Spleen (tissue), 11 donors: Measurements from ENCODE around the gene MYL10. TPM values are rescaled to one million over a fixed set of nuclear protein-coding genes. Genes with fewer than 3 reads are reported as not detected.
A peak's percentile ranks its signal among the peaks of the same experiment; 100 is the strongest.

Experiments
- DNase-seq: peaks from one replicate; pipeline ENCODE4 v3.0.0-alpha.2; 2020
- H3K27ac ChIP-seq, 8 donors: fragments of 200-600 bp; sonication (generic) in 7 of 8; 1 replicate in 4 of 8; 2 replicates in 4 of 8; pipeline versions ENCODE4 v1.5.0 to v1.8.0; 2016 to 2021; ENCODE audit warnings: inconsistent platforms in 4 of 8, mild to moderate bottlenecking in 4 of 8, moderate library complexity in 1 of 8
- H3K27me3 ChIP-seq, 7 donors: fragments of 200-600 bp; sonication (generic) in 6 of 7; replicated peaks in 1 of 7; 1 replicate in 4 of 7; 2 replicates in 3 of 7; pipeline versions ENCODE4 v1.5.0 to v1.8.0; 2016 to 2021; ENCODE audit warnings: inconsistent platforms in 3 of 7, mild to moderate bottlenecking in 1 of 7
- H3K36me3 ChIP-seq, 6 donors: fragments of 200-600 bp; sonication (generic) in 5 of 6; 1 replicate in 4 of 6; 2 replicates in 2 of 6; pipeline versions ENCODE4 v1.5.0 to v1.8.0; 2016 to 2021; ENCODE audit warnings: inconsistent platforms in 2 of 6
- H3K4me1 ChIP-seq, 6 donors: fragments of 200-600 bp; sonication (generic) in 5 of 6; 1 replicate in 3 of 6; 2 replicates in 3 of 6; pipeline versions ENCODE4 v1.5.0 to v1.8.0; 2016 to 2021; ENCODE audit warnings: inconsistent platforms in 3 of 6
- H3K4me3 ChIP-seq, 8 donors: fragments of 200-600 bp; sonication (generic) in 7 of 8; 1 replicate in 4 of 8; 2 replicates in 4 of 8; pipeline versions ENCODE4 v1.5.0 to v1.8.0; 2016 to 2021; ENCODE audit warnings: inconsistent platforms in 4 of 8, mild to moderate bottlenecking in 4 of 8, moderate library complexity in 2 of 8
- H3K9me3 ChIP-seq, 8 donors: fragments of 200-600 bp; sonication (generic) in 7 of 8; 1 replicate in 4 of 8; 2 replicates in 4 of 8; pipeline versions ENCODE4 v1.5.0 to v1.8.0; 2016 to 2021; ENCODE audit warnings: inconsistent platforms in 4 of 8
- POLR2A ChIP-seq, 3 donors: fragments of 450-650 bp; IDR thresholded peaks; one replicate each; pipeline ENCODE4 v1.5.1; 2017; ENCODE audit warnings: antibody characterized with exemption in 3 of 3, mild to moderate bottlenecking in 1 of 3
- POLR2AphosphoS5 ChIP-seq, 3 donors: sonication (generic); formaldehyde crosslinking; IDR thresholded peaks; one replicate each; pipeline ENCODE4 v1.5.1; 2017; ENCODE audit warnings: antibody characterized with exemption in 3 of 3
- WGBS, 5 donors: extraction: QIAGEN DNeasy Blood & Tissue Kit in 3 of 5; methylation state at CpG; one replicate each; pipeline versions ENCODE4 v1.1.5 to v1.1.7; 2013 to 2018; 5-methylcytosine and 5-hydroxymethylcytosine counted together
- intact Hi-C: fragments of 100-400 bp; cut with DNase I; formaldehyde crosslinking; loops from one replicate; pipeline ENCODE4 v1.15.0; 2023; ENCODE audit warnings: low total_unique reads
- polyA plus RNA-seq, 3 donors: library from polyadenylated mRNA; stranded (reverse); fragments of 200-250 nt; gene quantifications; one replicate each; pipeline ENCODE4 v1.2.1, GENCODE V29; 2013
- total RNA-seq, 7 donors: library from RNA; depleted of rRNA in 3 of 7; stranded (reverse); fragments of >200 nt in 3 of 7; fragmentation: NEBNext Ultra II Directional in 4 of 7; extraction: Animal tissue kit (Norgen Biotek cat#: 25700) in 4 of 7; gene quantifications; one replicate each; pipeline versions ENCODE4 v1.1.0 to v1.2.1, GENCODE V29; 2016 to 2021
- TF ChIP-seq, protein P1 (sequence below), 11 experiments: fragments of 200-600 bp in 7 of 11; fragments of 450-650 bp in 4 of 11; sonication (generic) in 4 of 11; IDR thresholded peaks in 8 of 11; conservative IDR thresholded peaks in 3 of 11; 1 replicate in 7 of 11; 2 replicates in 4 of 11; pipeline versions ENCODE4 v1.4.0 to v1.8.0; 2016 to 2021; ENCODE audit warnings: antibody characterized with exemption in 11 of 11, inconsistent platforms in 4 of 11, mild to moderate bottlenecking in 1 of 11
- donor health status: healthy with polysubstance abuse.
- donor health status: DM: no; HTN: no; CAD: no; lungs with moderate emphysema.
- donor health status: DM: no; HTN: no; CAD: no.
- donor health status: Bipolar disorder and iron deficiency.
- donor health status: healthy.
- donor health status: DM: no; HTN: no; CAD: no.
- donor health status: DM: yes; HTN: yes; CAD: no.

MYL10 gene
- total and polyA plus RNA-seq, 10 donors: not detected

DNA sequence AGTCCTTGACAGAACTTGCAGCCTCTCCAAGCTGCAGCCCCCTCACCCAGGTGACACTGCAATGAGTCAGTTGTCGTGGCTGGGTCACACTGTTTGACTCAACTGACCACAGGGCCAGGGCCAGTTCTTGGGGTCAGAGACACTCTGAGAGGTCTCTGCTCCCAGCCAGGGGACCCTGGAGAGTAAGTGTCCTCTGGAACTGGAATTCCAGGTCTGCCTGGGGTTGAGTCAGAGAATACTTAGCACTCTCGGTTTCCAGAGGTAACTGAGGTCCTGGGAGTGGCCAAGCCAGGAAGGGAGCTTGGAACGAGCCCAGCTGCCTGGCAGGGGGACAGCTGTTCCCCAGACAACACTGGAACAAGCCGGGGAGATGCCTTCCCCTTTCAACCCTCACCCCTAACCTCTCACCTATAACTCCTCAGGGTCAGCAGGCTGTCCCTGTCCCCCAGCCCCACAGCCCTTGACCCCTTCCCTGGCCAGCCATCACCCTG is 2.2 kb upstream of the MYL10 start:
- intact Hi-C loops: no loop called here
- peak; percentile 51 for DNase-seq
- H3K9me3 ChIP-seq: peaks cover 0 to 9% (median 4%) of the 10 kb centered on the region in 8 donors
- no peak overlapping the region for H3K4me3 ChIP-seq
- peaks cover 0 to 9% (median 0%) of the 10 kb centered on the region in 6 donors for H3K4me1 ChIP-seq
- H3K27me3 ChIP-seq: peaks cover 0 to 27% (median 0%) of the 10 kb centered on the region in 7 donors
- no peaks in the 10 kb centered on the region for H3K36me3 ChIP-seq
- WGBS, 5 donors: 34 to 68% (median 50%) methylated on average over 2 to 4 of the region's 4 CpGs
- H3K27ac ChIP-seq: no peak overlapping the region
- no peak for TF ChIP-seq POLR2AphosphoS5 (IDR thresholded peaks at IDR 0.05)

DNA sequence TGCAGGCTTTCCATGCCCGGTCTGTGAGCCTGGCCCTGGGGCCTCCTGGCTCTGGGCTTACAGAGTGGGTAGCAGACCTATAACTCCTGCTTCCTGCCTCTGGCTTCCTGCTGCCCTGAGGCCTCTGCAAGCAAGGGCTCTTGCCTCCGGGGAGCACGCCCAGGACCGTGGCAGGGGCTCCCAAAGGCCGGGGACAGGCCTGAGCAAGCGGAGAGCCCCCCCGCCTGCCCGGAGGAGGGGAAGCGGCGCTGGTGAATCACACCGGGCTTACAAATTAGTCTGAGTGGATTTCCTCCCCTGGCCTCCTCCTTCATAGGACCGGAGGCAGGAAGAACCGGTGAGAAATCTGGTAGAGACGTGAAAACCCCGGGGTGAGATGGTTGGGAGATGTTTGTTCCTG is 1.5 kb upstream of the MYL10 start:
- H3K4me1 ChIP-seq: peaks cover 0 to 9% (median 0%) of the 10 kb centered on the region in 6 donors
- no peaks in the 10 kb centered on the region for H3K36me3 ChIP-seq
- no peak overlapping the region for H3K4me3 ChIP-seq
- intact Hi-C loops: no loop called here
- TF ChIP-seq POLR2A (IDR thresholded peaks at IDR 0.05) (no peak), POLR2AphosphoS5 (IDR thresholded peaks at IDR 0.05) (no peak)
- H3K27ac ChIP-seq: no peak overlapping the region
- H3K27me3 ChIP-seq: peaks cover 0 to 34% (median 2%) of the 10 kb centered on the region in 7 donors
- H3K9me3 ChIP-seq: peaks cover 0 to 9% (median 4%) of the 10 kb centered on the region in 8 donors
- DNase-seq: peak; percentile 72
- WGBS, 5 donors: 9 to 40% (median 20%) methylated on average over 5 to 15 of the region's 15 CpGs

DNA sequence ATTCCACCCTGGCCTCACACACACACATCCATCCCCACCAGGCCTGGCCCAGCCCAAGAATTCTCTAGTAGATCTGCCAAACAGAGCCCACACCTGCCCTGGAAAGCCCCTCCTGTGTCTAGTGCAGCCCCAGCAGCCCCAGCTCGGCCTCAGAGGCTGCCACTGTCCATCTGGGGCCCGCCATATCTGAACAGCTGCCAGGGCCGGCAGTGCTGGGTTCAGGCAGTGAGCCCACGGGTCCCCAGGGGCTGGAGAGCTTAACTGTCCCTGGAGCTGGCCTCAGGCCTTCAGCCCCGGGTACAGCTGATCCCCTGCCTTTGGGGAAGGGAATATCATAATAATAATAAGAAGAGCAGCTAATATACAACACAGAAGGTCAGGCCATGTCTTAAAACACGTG is 574 bp downstream of the MYL10 start:
- Histone ChIP-seq H3K27ac (no peak overlapping the region), H3K9me3 (peaks cover 0 to 9% (median 4%) of the 10 kb centered on the region in 8 donors), H3K36me3 (no peaks in the 10 kb centered on the region), H3K27me3 (peaks cover 0 to 53% (median 10%) of the 10 kb centered on the region in 7 donors), H3K4me1 (peaks cover 0 to 10% (median 0%) of the 10 kb centered on the region in 6 donors), H3K4me3 (no peak overlapping the region)
- DNase-seq: no peak
- intact Hi-C loops: no loop called here
- no peak for TF ChIP-seq POLR2A (IDR thresholded peaks at IDR 0.05)
- no peak for TF ChIP-seq POLR2AphosphoS5 (IDR thresholded peaks at IDR 0.05)
- TF ChIP-seq, protein P1, sequence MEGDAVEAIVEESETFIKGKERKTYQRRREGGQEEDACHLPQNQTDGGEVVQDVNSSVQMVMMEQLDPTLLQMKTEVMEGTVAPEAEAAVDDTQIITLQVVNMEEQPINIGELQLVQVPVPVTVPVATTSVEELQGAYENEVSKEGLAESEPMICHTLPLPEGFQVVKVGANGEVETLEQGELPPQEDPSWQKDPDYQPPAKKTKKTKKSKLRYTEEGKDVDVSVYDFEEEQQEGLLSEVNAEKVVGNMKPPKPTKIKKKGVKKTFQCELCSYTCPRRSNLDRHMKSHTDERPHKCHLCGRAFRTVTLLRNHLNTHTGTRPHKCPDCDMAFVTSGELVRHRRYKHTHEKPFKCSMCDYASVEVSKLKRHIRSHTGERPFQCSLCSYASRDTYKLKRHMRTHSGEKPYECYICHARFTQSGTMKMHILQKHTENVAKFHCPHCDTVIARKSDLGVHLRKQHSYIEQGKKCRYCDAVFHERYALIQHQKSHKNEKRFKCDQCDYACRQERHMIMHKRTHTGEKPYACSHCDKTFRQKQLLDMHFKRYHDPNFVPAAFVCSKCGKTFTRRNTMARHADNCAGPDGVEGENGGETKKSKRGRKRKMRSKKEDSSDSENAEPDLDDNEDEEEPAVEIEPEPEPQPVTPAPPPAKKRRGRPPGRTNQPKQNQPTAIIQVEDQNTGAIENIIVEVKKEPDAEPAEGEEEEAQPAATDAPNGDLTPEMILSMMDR (IDR thresholded peaks at IDR 0.05 in 8 of 11, conservative IDR thresholded peaks at IDR 0.05 in 3 of 11): no peak
- WGBS, 5 donors: 69 to 97% (median 80%) methylated on average over 4 to 6 of the region's 6 CpGs

DNA sequence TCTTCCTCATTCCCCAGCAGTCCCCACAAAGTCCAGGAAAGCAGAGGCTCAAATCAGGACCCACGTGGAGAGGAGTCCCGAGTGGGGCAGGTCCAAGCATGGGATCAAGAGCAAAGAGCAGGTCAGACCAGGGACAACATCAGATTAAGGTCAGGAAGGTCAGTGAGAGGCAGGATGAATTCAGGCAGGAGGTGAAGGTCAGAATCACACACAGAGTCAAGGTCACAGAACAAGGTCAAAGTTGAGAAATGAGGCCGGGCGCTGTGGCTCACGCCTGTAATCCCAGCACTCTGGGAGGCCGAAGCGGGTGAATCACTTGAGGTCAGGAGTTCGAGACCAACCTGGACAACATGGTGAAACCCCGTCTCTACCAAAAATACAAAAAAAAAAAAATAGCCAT is 2.3 kb downstream of the MYL10 start:
- TF ChIP-seq, protein P1 (IDR thresholded peaks at IDR 0.05 in 8 of 11, conservative IDR thresholded peaks at IDR 0.05 in 3 of 11): no peak
- TF ChIP-seq POLR2AphosphoS5 (IDR thresholded peaks at IDR 0.05) (no peak), POLR2A (IDR thresholded peaks at IDR 0.05) (no peak)
- 78 to 84% (median 80%) methylated on average over 9 of the region's 9 CpGs for WGBS, 5 donors
- H3K36me3 ChIP-seq: no peaks in the 10 kb centered on the region

DNA sequence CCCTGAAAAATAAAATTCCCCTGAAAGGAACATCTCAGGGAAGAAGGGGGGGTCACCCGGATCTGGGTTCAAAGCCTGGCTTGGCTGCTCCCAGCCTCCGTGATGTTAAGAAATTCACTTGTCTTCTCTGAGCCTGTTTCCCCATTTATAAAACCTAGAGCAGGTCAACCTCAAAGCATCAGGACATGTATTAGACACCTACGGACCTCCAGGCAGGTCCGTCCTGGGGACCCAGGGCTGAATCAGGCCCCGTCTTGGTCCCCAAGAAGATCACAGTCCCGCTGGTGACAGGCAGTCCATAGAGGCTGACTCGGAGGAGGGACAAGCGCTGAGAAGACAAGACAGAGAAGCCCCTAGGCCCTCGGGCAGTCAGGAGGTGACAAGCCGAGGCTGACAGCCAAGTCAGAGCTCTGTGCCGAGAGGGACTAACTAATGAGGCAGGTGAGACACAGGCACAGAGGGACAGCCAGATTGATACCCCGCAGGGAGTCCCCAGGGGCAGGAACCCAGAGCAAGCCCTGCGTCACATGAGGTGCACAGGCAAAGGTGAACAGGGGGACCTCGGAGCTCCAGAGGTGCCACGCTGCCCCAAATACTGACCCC is 2.9 kb downstream of the MYL10 start:
- no peak for DNase-seq
- no peaks in the 10 kb centered on the region for H3K36me3 ChIP-seq
- no peak for TF ChIP-seq POLR2AphosphoS5 (IDR thresholded peaks at IDR 0.05)
- TF ChIP-seq POLR2A (IDR thresholded peaks at IDR 0.05): no peak
- TF ChIP-seq, protein P1 (IDR thresholded peaks at IDR 0.05 in 8 of 11, conservative IDR thresholded peaks at IDR 0.05 in 3 of 11): no peak
- H3K4me1 ChIP-seq: peaks cover 0 to 6% (median 0%) of the 10 kb centered on the region in 6 donors
- no peak overlapping the region for H3K27ac ChIP-seq
- H3K9me3 ChIP-seq: no peaks in the 10 kb centered on the region
- intact Hi-C loops: no loop called here
- WGBS, 5 donors: 64 to 78% (median 75%) methylated on average over 11 to 15 of the region's 15 CpGs
- H3K4me3 ChIP-seq: no peak overlapping the region
- H3K27me3 ChIP-seq: peaks cover 0 to 64% (median 10%) of the 10 kb centered on the region in 7 donors

More for the DNA sequence above, 2.3 kb downstream of the MYL10 start:
- H3K9me3 ChIP-seq: no peaks in the 10 kb centered on the region
- H3K27ac ChIP-seq: no peak overlapping the region
- no peak for DNase-seq
- peaks cover 0 to 10% (median 0%) of the 10 kb centered on the region in 6 donors for H3K4me1 ChIP-seq
- H3K27me3 ChIP-seq: peaks cover 0 to 64% (median 10%) of the 10 kb centered on the region in 7 donors
- H3K4me3 ChIP-seq: no peak overlapping the region
- intact Hi-C loops: no loop called here
